GM19240 (cell line): ENCODE measurements around the gene NDUFAF2.
A peak's percentile ranks its signal among the peaks of the same experiment; 100 is the strongest.

Source experiments
- DNase-seq: peaks from one replicate; pipeline ENCODE4 v3.0.0; 2011; ENCODE audit warnings: low spot score; ENCODE audit not compliant: insufficient read length

NDUFAF2 gene

DNA sequence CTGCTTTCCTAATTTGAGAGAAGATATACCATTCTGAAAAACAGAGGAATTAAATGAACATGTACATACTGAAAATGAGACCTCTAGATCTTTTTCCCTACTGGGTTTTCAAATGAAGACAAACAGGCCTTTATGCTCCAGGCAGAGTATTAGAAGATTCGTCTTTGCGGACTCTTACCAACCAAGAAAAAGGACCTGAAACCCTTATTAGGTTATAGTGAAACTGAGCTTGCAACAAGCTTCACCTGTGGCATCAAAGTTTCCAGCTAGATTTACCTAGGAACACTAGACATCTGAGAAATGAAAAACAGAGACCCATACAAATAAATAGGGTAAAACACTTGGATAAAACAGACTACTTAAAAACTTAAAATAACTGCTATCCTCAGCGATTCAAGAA, 171.0 kb downstream of the NDUFAF2 start:
- DNase-seq: no peak

DNA sequence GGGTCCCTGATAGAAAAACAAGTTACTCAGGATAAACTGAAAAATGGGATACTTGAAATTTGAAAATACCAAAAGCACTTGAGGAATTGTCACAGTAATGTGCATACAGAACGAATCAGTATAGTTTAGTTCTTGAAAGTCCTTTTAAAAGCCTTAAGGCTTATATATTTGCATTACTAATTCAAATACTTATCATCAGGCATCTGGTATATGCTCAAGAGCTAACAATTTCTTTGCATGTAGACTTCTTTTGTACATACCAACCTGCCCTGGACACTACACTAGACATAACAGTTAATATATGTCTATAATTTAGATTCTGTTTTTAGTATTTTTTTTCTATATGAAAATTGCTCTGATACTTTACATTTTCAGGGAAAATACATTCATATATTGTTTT, 174.1 kb downstream of the NDUFAF2 start:
- DNase-seq: no peak

DNA sequence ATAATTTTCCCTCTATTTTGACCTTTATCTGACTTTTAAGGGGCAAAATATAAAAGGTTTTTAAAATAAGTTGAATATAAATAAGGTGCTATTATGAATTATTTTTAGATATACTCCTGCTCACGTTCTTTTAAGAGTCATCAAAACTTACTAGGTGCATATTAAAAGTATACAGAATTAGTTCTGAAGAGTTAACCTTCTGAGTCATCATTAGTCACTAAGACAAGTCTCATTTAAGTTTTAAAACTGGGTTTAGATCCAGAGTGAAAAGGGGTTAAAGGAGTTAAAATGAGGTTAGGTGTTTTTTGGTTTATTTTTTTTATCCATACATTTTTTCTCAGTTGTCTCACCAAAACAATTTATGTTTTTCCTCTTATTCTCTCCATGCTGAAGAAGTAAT, 175.5 kb downstream of the NDUFAF2 start:
- no peak for DNase-seq

DNA sequence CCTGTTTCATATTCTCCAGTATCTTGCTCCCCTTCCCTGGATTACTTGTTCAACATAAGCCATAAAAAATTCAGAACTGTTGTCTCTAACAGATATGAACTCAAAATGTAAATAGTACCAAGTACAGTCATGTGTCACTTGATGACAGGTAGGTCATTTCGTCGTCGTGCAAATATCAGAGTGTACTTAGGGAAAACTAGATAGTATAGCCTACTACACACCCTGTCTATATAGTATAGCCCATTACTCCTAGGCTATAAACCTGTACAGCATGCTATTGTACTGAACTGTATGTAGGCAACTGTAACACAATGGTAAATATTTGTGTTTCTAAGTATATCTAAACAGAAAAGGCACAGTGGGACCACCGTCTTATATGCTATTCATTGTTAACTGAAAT, 178.1 kb downstream of the NDUFAF2 start:
- DNase-seq: no peak

DNA sequence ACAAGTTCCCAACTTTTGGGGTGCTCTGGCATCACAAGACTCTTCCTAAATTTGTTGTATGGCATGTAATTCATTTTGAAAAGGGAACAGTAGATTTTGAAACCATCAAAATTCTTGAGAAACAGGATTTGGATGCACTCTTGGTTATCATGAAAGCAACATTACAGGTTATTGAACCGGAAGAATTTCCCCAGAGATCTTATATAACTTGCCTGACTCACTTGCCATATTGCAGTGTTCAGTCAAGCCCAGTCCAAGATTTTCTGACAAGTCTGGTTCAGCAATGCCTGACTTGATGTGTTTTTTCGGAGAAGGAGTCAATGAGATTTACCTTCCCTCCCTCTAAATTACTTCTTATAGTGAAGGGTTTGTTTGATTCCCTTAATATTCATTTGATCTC, 185.3 kb downstream of the NDUFAF2 start:
- DNase-seq: no peak

DNA sequence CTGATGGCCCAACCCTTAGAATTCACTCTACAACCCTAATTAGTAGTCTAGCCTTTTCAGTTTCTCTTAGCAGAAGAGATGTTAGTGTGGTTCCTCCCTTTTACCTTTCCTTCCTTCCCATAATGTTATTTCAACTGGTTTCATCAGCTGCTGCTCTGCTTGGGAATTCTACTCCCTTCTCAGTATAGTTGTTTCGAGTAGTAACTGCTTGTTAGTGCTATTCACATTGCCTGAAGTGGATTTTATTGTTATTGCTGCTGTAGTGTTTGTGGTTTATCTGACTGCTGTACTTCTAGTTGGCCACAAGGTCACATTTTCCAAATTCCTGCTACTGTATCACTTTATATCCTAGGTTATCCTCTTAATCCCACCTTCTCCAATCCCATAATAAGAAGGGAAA, 187.6 kb downstream of the NDUFAF2 start:
- no peak for DNase-seq

DNA sequence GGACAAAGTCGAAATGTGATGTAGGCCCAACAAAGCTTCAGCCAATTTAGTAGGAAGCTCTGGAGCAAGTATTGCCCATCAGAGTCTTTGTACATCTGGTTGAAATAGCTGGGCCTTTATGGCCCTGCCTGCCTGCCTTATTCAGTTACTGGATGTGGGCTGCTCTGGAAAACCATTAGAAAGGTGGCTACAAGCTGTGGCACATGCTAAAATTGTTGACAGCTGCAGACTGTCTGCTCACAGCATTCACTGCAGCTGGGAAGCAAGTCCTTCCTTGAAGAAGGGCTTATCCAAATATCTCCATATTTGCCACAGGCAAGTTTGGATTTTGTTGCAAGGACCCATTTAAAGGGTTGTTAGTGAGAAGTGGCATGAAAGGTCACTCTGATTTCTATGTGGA, 192.8 kb downstream of the NDUFAF2 start:
- DNase-seq: no peak

DNA sequence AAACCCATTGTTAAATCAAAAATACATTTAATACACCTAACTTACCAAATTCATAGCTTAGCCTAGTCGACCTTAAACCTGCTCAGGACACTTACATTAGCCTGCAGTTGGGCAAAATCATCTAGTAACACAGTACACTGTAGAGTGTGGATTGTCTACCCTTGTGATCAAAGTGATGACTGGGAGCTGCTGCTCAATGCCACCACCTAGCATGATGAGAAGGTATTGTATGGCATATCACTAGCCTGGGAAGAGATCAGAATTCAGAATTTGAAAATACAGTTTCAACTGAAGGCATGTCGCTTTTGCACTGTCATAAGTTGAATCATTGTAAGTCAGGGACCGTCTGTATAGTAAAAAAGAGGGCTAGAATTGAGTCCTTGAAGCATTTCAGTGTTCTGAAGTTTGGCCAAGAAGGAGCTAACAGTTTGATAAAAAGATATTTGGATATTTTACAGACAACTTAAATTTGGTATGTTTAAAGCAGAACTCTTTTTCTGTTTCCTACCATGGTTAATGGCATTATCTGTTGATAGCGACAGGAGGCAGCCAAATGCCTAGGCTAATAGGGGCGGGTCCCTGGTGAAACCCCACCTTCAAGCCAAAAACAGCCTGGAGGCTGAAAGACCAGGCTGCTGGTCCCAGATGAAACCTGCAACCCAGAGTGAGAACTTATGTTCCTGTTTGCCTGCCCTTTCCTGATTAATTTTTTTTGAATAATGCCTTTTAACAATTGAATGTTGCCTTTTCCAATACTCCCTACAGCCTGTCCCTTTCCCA, 194.3 kb downstream of the NDUFAF2 start:
- DNase-seq: no peak

DNA sequence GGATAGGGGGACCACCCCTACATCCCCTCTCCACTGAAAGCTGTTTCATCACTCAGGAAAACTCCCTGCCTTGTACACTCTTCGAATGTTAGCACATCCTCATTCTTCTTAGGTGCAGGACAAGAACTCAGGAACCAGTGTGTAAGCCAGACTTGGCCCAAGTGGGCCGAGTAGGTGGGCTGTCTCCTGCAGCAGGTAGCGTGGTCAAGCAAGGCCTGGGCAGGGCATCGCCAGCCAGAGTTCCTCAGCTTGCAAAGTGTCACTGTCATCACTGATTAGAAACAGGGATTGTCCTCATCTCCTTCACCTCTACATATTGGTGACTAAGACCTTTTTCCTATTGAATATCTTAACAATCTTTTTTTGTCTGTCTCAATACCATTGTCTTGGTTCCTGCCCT, 194.9 kb downstream of the NDUFAF2 start:
- DNase-seq: no peak

DNA sequence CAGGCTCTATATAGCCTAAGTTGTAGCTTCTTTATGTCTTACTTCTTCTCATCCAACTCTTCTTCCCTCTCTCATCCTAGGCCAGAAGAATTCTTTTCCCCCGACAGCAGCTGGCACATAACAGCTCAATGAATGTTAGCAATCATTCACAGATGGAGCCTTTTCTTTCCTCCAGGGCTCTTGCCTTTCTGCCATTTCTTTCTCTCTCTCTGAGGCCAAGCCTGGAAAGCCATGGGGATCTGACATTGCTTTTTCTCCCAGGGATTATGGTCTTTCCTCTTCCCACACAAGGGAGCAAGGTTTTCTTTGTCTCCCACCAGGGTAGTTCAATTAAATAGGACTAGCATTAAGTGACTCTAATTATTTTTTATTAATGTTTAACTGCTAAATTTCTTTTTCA, 196.8 kb downstream of the NDUFAF2 start:
- no peak for DNase-seq

DNA sequence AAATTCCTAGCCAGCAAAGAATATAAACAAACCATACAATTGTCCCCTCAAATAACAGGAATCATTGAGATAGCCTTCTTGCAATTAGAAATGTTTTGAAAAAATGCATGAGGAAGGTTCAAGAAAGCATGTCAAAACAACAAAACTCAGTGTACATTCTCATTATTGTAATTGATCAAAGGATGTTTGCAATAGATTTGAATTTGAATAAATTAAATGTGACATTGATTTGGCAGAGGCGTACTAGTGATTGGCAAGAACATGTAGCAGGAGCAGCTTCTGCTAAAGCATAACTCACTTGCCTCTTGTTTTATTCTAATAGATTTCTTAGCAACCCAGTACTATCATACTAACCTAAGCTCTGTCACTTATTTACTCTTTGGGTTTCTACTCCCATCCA, 197.4 kb downstream of the NDUFAF2 start:
- DNase-seq: no peak

DNA sequence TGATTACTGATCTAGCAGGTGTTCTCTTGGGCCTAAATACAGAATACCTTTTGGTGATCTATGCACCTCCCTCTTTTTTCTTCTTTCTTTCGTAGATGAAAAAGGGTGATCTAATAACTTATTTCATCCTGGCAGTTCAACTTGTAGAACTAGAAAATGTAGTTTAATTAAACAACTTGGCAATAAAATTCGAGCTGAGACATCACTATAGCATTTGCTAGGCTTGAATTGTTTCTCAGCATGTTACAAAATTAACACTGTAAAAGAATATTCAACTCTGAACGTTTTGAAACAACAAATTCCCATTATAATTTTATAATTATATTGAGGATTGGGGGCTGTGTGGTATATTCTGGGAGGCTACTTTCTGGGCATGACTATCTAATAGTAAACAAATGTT, 197.8 kb downstream of the NDUFAF2 start:
- DNase-seq: no peak

DNA sequence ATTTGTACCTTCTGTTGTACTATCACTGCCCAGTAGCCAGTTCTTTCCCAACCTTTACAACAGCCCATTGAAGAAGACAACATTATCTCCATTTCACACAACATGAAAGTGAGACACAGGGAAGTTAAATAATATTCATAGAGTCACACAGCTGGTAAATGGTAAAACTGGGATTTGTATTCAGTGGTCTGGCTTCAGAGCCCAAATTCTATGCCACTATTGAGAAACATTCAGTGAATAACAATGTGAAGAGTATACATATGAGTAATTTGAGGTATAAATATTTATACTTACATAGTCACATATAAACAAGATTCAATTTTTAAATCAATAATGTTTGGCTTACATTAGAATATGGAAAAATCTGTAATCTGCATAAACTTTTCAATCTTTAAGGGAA, 203.5 kb downstream of the NDUFAF2 start:
- no peak for DNase-seq

DNA sequence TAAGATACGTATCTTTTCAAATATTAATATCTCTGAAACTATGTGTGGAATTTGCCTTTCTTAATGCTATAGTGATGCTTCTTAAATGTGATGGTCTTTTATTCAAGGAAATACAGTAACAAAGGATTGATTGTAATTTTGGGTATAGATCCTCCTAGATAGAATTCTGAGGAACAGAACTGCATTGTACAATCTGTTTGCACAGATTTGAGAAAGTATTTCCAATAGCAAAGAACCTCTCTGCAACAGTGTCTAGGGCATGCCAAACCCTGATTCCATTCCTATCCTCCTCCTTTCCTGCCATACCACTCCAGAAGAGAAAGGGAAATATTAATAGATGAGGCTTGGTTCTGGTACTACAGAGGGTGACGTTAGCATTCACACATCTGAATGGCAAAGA, 206.9 kb downstream of the NDUFAF2 start:
- no peak for DNase-seq

DNA sequence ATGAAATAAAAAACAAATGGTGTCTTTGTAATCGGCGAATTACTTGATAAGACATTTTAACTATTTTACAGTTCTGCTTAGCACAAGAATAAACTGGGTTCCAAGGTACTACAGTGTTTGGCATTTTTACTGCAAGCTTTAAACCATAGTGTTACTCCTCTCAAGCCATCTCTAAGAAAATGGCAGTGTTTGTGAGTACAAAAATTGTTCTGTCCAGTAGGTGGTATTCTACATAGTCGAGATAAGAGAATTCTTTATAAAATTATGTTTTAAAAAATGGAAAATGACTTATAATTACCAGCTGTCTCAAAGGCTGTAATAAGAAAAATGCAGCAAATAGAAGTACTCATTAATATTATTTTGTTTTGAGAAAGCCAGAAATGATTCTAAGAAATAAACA, 214.1 kb downstream of the NDUFAF2 start:
- DNase-seq: no peak

DNA sequence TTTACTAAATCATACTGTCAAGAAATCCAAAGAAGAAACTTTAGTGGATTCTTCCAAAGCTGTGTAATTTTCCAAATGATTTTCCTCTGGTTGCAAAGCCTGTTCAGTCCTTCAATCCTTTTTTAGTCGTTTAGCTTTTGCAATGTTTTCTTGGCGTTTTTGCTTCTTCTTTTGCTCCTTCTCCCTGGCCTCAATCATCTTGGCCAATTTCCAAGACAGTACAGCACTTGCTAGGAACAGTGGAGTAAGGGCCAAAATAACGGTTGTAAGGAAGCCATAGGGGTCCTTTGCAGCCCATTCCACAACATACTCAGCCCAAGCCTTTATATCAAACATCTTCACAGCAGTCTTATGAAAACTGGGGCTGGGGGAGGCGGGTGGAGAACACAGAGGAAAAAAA, 214.8 kb downstream of the NDUFAF2 start:
- DNase-seq: no peak

DNA sequence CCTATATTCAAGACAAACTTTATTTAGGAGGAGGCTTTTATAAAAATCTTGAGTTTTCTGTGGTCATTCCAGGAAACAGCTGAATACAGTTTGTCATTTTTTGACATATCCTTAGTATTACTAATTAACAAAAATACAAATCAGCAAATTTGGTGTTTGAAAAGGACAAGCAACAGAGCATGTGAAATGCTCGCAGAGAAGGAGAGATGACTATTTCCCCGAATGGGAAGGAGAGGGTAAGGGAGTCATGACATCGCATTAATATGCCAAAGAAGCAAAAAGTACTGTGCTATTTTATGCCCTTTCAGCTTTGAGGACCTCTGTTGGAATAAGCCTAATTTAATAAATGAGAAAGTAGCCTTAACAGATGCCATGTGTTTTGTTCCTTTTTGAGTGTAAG, 215.5 kb downstream of the NDUFAF2 start:
- no peak for DNase-seq

DNA sequence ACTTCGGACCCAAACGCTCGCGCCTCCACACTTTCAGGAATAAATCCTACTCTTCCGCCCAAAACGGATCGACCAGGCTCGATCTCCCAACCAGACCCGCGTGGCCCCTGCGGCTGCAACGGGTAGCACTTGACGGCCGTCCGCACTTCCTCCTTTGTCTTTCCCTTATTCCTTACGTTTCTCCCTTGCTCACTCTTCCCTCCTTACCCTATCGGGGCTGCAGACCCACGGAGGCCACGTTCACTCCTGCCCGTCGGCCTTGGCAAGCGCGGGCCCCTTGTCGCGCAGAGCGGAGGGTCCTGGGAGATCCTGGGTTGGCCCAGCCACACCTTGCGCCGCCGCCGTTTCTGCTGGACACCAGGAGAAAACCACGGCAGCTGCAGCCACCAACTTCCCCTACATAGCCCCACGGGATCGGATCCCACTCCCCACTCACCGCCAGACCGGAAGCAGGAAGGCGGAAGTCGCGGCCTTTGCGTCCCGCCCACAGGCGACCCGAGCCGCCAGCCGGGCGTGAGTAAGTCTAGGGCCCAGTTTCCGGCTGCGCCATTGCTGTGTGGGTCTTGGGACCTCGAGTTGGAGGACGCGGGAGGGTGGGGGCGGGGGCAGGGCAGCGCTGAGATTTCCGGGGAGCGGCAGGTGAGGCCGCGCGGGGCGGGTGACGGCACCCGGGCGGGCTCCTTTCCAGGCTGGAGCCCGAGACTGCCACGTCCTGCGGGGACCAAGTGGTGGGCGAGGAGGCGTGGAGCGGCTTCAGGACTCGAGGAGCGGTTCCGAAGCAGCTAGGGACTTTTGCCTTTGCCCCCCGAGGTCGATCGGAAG, 217.2 kb downstream of the NDUFAF2 start, which contains the start of gene SMIM15:
Gene SMIM15, minus strand, starts transcription at position 459 of the 822 bp plus-strand sequence. CDS start 2,297 bp downstream, outside the sequence.
- DNase-seq: peak; percentile 74

DNA sequence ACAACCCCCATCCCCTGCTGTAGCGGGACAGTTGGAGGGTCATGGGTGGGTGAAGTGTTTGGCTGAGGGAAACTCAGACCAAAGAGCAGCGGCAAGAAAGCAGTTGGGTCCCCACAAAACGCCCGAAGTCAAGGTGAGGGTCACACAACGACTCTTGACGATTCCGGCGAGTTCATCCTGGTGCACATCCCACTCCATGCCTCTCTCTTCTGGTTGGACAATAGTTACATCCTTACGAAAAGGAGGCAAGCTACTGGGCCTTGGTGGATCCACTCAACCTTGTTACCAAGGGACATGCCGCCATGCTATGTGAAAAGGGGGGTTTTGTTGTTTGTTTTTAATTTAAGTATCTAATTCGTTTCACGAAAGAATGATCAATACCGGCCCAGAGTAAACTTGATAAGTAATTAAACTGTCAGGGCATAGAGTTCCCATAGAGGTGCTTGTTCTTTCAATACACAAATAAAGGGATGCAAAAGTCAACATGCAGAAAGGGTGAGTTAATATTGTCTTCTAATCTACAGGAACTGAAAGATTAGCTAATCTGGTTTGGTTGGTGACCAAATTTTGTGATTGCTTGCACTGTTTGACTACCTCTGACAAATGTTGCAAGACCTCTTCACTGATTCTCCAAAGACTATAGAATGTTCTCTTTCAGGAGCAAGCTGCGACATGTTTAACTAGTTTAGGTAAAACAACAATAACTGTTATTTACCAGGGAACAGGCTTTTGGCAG, 218.0 kb downstream of the NDUFAF2 start:
- no peak for DNase-seq

DNA sequence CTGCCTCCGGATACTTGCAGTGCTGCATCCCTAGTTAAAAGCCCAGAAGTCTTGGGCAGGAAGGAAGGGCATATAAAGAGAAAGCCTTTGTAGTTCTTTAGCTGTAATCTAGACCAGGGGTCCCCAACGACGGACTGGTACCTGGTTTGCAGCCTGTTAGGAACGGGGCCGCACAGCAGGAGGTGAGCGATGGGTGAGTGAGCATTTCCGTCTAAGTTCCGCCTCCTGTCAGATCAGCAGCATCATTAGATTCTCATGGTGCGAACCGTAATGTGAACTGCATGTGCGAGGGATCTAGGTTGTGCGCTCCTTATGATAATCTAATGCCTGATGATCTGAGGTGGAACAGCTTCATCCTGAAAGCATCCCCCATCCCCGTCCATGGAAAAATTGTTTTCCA, 218.9 kb downstream of the NDUFAF2 start:
- DNase-seq: no peak

DNA sequence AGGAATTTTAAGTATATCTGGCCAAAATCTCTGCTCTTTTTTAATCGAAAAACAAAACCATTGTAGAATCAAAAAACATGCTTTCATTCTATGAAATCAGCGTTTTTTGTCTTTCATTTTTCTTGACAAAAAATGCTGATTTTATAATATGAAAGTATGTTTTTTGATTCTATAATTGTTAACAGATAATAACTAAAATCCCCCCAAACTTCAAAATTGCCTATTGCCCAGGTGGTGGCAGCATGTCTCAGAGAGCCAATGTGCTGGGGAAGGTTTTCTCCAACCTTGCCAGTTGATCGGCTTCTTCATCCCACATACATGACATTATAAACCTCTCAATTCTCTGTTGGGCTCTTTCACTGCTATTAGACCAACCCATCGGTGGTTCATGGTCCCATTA, 222.4 kb downstream of the NDUFAF2 start:
- DNase-seq: no peak

DNA sequence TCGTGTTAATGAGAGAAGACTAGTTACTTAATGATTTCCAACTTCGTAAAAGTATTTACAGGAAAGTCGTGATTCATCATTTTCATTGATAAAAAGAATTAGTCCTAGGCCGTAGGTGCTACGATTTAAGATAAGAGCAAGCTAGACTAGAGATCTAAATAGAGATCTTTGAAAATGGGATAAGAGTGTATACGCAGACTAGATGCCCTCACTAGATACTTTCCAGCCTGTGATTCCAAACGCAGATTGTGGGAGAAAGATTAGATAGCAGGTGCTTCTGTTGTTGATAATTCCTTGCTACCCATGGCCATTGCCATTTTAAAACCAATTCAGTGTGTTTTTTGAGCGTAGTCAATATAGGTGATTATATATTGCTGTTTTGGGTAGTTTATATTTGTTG, 223.9 kb downstream of the NDUFAF2 start:
- DNase-seq: no peak
